Adipose tissue (tissue), 3 donors: ENCODE results near the gene RIF1. TPM values are rescaled to one million over a fixed set of nuclear protein-coding genes. Genes with fewer than 3 reads are reported as not detected.

ENCODE experiments used
- H3K27ac ChIP-seq: one replicate; pipeline ENCODE4 v1.5.1; 2013; ENCODE audit warnings: low read depth, low read length
- WGBS, 3 donors: extraction: QIAGEN DNeasy Blood & Tissue Kit; methylation state at CpG; one replicate each; pipeline ENCODE4 v1.1.7; 2013; 5-methylcytosine and 5-hydroxymethylcytosine counted together
- polyA plus RNA-seq, 3 donors: library from polyadenylated mRNA; stranded (reverse); fragments of 200-250 nt; gene quantifications; one replicate each; pipeline ENCODE4 v1.2.3, GENCODE V29; 2013
- donor health status: healthy with polysubstance abuse.
- donor health status: Bipolar disorder and iron deficiency.
- donor health status: healthy.

Gene RIF1
- polyA plus RNA-seq, 3 donors, result 2.9 to 5.8 (median 3.8) TPM

GRCh38 chr2:151486053-151486452 lies 76.4 kb downstream of the RIF1 start:
- 92 to 100% (median 93%) methylated on average over 1 of the region's 1 CpG for WGBS, 3 donors
- no peak overlapping the region for H3K27ac ChIP-seq

GRCh38 chr2:151490276-151490675 lies 80.6 kb downstream of the RIF1 start:
- WGBS, 3 donors, result 96 to 98% (median 96%) methylated on average over 9 of the region's 9 CpGs
- no peak overlapping the region for H3K27ac ChIP-seq

- 78 to 86% (median 82%) methylated on average over 4 of the region's 4 CpGs for WGBS, 3 donors
- no peak overlapping the region for H3K27ac ChIP-seq
Observed at GRCh38 chr2:151491496-151491895, 81.8 kb downstream of the RIF1 start.

DNA sequence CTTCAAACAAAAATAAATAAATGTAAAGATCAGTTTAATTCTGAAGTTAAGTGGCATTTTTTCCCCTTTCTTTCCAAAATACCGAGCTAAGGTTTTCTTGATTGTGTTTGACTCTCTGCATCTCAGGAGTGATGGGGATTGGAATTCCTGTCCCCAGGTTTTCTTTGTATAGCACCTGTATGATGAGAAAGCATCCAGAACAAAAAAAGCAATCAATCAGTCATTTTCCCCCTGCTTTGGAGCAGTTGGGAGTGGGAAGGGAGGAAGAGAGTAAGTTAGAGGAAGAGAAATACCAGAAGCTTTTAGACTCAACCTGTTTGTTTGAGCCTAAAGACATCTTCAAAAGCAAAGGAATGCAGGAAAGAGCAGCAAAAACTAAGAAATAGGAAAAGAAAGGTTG lies 88.5 kb downstream of the RIF1 start:
- WGBS, 3 donors, result 82 to 96% (median 90%) methylated on average over 1 of the region's 1 CpG
- H3K27ac ChIP-seq, result no peak overlapping the region

GRCh38 chr2:151506170-151506569 lies 96.5 kb downstream of the RIF1 start:
- 94 to 98% (median 95%) methylated on average over 4 of the region's 4 CpGs for WGBS, 3 donors
- H3K27ac ChIP-seq, result no peak overlapping the region

GRCh38 chr2:151508519-151508918 lies 98.8 kb downstream of the RIF1 start:
- WGBS, 3 donors, result 92 to 95% (median 93%) methylated on average over 3 of the region's 3 CpGs

DNA sequence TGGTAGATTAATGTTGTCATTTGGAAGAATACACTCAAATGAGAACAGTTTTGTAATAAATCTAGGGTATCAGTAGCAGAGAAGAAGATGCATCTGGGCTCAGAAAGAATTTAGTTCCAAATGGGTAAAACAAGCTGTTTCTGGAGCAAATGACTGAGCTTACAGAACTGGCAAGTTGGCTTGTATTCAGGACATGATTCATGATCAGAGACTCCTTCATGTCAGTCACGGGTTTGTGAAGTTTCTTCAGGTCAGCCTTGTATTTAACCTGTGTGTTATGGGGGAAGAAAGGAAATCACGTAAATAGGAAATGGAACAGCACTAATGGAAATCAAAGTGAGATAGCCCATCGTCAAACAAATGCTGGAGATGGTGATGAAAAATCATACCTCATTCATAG lies 109.1 kb downstream of the RIF1 start:
- WGBS, 3 donors, result 93 to 94% (median 93%) methylated on average over 3 of the region's 3 CpGs
- H3K27ac ChIP-seq, result no peak overlapping the region

More at GRCh38 chr2:151508519-151508918, 98.8 kb downstream of the RIF1 start:
- H3K27ac ChIP-seq, result no peak overlapping the region

GRCh38 chr2:151520976-151521375 lies 111.3 kb downstream of the RIF1 start:
- 73 to 75% (median 73%) methylated on average over 1 of the region's 1 CpG for WGBS, 3 donors
- H3K27ac ChIP-seq, result no peak overlapping the region

GRCh38 chr2:151522556-151522955 lies 112.9 kb downstream of the RIF1 start:
- H3K27ac ChIP-seq, result no peak overlapping the region
- 91 to 96% (median 92%) methylated on average over 7 of the region's 7 CpGs for WGBS, 3 donors

DNA sequence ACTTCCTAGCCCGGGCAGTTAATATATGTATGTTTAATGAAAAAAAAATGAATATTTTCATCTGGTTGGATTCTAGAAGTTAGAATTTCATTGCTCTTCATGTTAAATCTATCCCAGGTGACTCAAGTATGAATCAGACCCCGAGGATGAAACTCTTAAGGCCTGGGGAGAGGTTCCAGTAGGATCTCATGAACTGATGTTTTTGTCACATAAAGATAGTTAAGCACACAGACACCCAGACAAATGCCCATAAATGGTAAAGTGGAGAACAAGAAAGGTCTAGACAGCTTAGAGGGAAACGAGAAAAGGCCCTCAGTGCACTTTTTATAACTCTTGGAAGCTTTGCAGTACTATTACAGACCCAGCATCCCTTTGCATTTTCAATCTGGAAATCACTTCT lies 114.1 kb downstream of the RIF1 start:
- WGBS, 3 donors, result 84 to 91% (median 86%) methylated on average over 3 of the region's 3 CpGs
- H3K27ac ChIP-seq, result no peak overlapping the region

- H3K27ac ChIP-seq, result no peak overlapping the region
- 54 to 84% (median 67%) methylated on average over 9 of the region's 9 CpGs for WGBS, 3 donors
Observed at GRCh38 chr2:151525821-151526373, 116.2 kb downstream of the RIF1 start.

- WGBS, 3 donors, result 91 to 96% (median 93%) methylated on average over 6 of the region's 6 CpGs
- no peak overlapping the region for H3K27ac ChIP-seq
Observed at GRCh38 chr2:151526572-151527090, 116.9 kb downstream of the RIF1 start.

Other genes with a start within 250 kb of the RIF1 start
- gene RBM43, start 148.0 kb upstream of the RIF1 start, polyA plus RNA-seq, result 1 to 10 TPM; 2.8 to 4.8 (median 3.7) TPM
- gene NMI, start 120.2 kb upstream of the RIF1 start, polyA plus RNA-seq, result 10 to 100 TPM in 2 of 3 donors, 1 to 10 TPM in 1; 6.3 to 15.5 (median 11.1) TPM
- 100 to 1,000 TPM in 1 of 3 donors, 1 to 10 TPM in 1, under 1 TPM in 1; 0.38 to 110 (median 7.2) TPM for gene TNFAIP6, start 52.3 kb upstream of the RIF1 start, polyA plus RNA-seq